Endothelial cell of umbilical vein (primary cell): ENCODE data around the gene POC5.

Source experiments
- EZH2 ChIP-seq: IDR thresholded peaks from 2 replicates; pipeline ENCODE4 v1.6.1; 2012; ENCODE audit warnings: borderline replicate concordance, low read depth, mild to moderate bottlenecking, moderate library complexity, low read length, inconsistent platforms; ENCODE audit not compliant: severe bottlenecking
- FOS ChIP-seq: IDR thresholded peaks from 2 replicates; pipeline ENCODE4 v1.6.1; 2011; ENCODE audit warnings: mild to moderate bottlenecking, low read length, moderate library complexity, borderline replicate concordance; ENCODE audit not compliant: insufficient read depth
- GATA2 ChIP-seq: IDR thresholded peaks from 2 replicates; pipeline ENCODE4 v1.7.0; 2011; ENCODE audit warnings: low read depth, mild to moderate bottlenecking, moderate library complexity, mixed read lengths, low read length; ENCODE audit not compliant: insufficient read length, insufficient read depth
- JUN ChIP-seq: IDR thresholded peaks from 2 replicates; pipeline ENCODE4 v1.6.1; 2011; ENCODE audit warnings: borderline replicate concordance, low read depth; ENCODE audit not compliant: insufficient read length, insufficient read depth
- MYC ChIP-seq: IDR thresholded peaks from one replicate; pipeline ENCODE4 v1.6.1; 2011; ENCODE audit warnings: mild to moderate bottlenecking, low read depth, low read length
- POLR2A ChIP-seq: IDR thresholded peaks from 2 replicates; pipeline ENCODE4 v1.6.1; 2012; ENCODE audit warnings: low read depth, mild to moderate bottlenecking, control low read depth, low read length
- POLR2AphosphoS5 ChIP-seq: IDR thresholded peaks from 2 replicates; pipeline ENCODE4 v1.6.1; 2012; ENCODE audit warnings: low read depth, mild to moderate bottlenecking, control low read depth, low read length, moderate library complexity; ENCODE audit not compliant: insufficient read depth
- TF ChIP-seq, protein P1 (sequence below), 2 donors: IDR thresholded peaks; 1 replicate in 1 of 2; 2 replicates in 1 of 2; pipeline ENCODE4 v1.5.1; 2011; ENCODE audit warnings: low read length in 2 of 2, mild to moderate bottlenecking in 2 of 2, moderate library complexity in 2 of 2, control low read depth in 1 of 2, inconsistent platforms in 1 of 2, low read depth in 1 of 2; ENCODE audit not compliant: insufficient read depth in 1 of 2; ENCODE audit errors: extremely low read depth in 1 of 2
- TF ChIP-seq, protein P2 (sequence below): IDR thresholded peaks from 2 replicates; pipeline ENCODE4 v1.6.1; 2011; ENCODE audit not compliant: insufficient read depth, insufficient read length

DNA sequence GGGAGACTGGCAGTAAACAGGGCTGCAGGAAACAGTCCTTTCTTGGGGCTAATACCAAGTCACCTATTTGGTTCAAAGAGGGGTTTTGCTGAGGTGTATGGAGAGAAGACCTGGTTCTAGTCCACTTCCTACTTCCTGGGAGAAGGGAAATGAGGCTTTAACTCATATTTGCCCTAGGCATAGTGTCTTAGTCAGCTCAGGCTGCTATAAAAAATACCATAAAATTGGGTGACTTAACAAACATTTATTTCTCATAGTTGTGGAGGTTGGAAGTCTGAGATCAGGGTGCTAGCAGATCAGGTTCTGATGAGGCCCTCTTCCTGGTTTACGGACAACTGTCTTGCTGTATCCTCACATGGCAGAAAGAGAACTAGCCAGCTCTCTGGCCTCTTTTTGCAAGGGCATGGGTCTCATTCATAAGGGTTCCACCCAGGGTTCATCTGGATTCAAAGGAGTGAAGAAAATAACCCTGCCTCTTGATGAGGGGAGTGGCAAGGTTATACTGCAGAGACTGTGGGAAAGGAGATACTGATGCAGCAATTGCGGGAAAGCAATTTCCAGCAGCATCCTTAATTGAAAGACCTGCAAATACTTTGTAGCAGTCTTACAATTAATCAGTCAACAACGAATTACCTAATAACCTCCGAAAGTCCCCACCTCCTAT is 65.5 kb downstream of the POC5 start:
- TF ChIP-seq, protein P1, sequence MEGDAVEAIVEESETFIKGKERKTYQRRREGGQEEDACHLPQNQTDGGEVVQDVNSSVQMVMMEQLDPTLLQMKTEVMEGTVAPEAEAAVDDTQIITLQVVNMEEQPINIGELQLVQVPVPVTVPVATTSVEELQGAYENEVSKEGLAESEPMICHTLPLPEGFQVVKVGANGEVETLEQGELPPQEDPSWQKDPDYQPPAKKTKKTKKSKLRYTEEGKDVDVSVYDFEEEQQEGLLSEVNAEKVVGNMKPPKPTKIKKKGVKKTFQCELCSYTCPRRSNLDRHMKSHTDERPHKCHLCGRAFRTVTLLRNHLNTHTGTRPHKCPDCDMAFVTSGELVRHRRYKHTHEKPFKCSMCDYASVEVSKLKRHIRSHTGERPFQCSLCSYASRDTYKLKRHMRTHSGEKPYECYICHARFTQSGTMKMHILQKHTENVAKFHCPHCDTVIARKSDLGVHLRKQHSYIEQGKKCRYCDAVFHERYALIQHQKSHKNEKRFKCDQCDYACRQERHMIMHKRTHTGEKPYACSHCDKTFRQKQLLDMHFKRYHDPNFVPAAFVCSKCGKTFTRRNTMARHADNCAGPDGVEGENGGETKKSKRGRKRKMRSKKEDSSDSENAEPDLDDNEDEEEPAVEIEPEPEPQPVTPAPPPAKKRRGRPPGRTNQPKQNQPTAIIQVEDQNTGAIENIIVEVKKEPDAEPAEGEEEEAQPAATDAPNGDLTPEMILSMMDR (IDR thresholded peaks at IDR 0.05; ENCODE audit: extremely low read depth in 1 of 2, insufficient read depth in 1 of 2, low read depth in 1 of 2, low read length in 2 of 2) = no peak
- TF ChIP-seq POLR2AphosphoS5 = no peak
- TF ChIP-seq POLR2A = no peak
- TF ChIP-seq MYC = no peak
- TF ChIP-seq, protein P2, sequence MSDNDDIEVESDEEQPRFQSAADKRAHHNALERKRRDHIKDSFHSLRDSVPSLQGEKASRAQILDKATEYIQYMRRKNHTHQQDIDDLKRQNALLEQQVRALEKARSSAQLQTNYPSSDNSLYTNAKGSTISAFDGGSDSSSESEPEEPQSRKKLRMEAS = no peak
- TF ChIP-seq EZH2 = no peak
- no peak for TF ChIP-seq FOS
- TF ChIP-seq JUN = no peak
- TF ChIP-seq GATA2 = no peak
